Measurements from ENCODE around the gene NRDE2. TPM values are rescaled to one million over a fixed set of nuclear protein-coding genes. Genes with fewer than 3 reads are reported as not detected.

Gene NRDE2
- total and polyA plus RNA-seq, 3 donors from 2014 or later: 16.7 to 34.8 (median 31.3) TPM

GRCh38 chr14:90272523-90272922, 59.2 kb downstream of the NRDE2 start:
- TF ChIP-seq POLR2A (IDR thresholded peaks at IDR 0.05): no peak
- TF ChIP-seq CTCF (IDR thresholded peaks at IDR 0.05): no peak
- no peak overlapping the region for H3K27ac ChIP-seq
- H3K27me3 ChIP-seq: no peaks in the 10 kb centered on the region
- H3K4me1 ChIP-seq: peaks cover 10% of the 10 kb centered on the region
- intact Hi-C loops (cut with DNase I; ENCODE audit: low total_unique reads): no loop called here
- no peaks in the 10 kb centered on the region for H3K9me3 ChIP-seq
- H3K4me3 ChIP-seq: no peak overlapping the region
- H3K36me3 ChIP-seq (ENCODE audit: low read depth, missing control alignments): no peaks in the 10 kb centered on the region
- WGBS, 2 donors: 65 to 74% methylated on average over 9 to 10 of the region's 10 CpGs
- no peak for DNase-seq

GRCh38 chr14:90268420-90268819, 63.3 kb downstream of the NRDE2 start:
- no peak for DNase-seq
- H3K4me1 ChIP-seq: peaks cover 12% of the 10 kb centered on the region
- no peak for TF ChIP-seq CTCF (IDR thresholded peaks at IDR 0.05)
- TF ChIP-seq POLR2A (IDR thresholded peaks at IDR 0.05): no peak
- intact Hi-C loops (cut with DNase I; ENCODE audit: low total_unique reads): no loop called here
- H3K36me3 ChIP-seq (ENCODE audit: low read depth, missing control alignments): no peaks in the 10 kb centered on the region
- peak overlapping the region in 1 of 2 donors; percentile 10 for H3K27ac ChIP-seq
- 81 to 92% methylated on average over 4 of the region's 4 CpGs for WGBS, 2 donors
- H3K9me3 ChIP-seq: no peaks in the 10 kb centered on the region
- no peak overlapping the region for H3K4me3 ChIP-seq
- no peaks in the 10 kb centered on the region for H3K27me3 ChIP-seq

GRCh38 chr14:90266441-90267154, 65.1 kb downstream of the NRDE2 start:
- WGBS, 2 donors: 70 to 73% methylated on average over 6 to 9 of the region's 9 CpGs
- intact Hi-C loops (cut with DNase I; ENCODE audit: low total_unique reads): no loop called here
- no peak for DNase-seq
- peaks cover 12% of the 10 kb centered on the region for H3K4me1 ChIP-seq
- TF ChIP-seq CTCF (IDR thresholded peaks at IDR 0.05) (no peak), POLR2A (IDR thresholded peaks at IDR 0.05) (no peak)
- no peaks in the 10 kb centered on the region for H3K9me3 ChIP-seq
- no peaks in the 10 kb centered on the region for H3K27me3 ChIP-seq
- no peaks in the 10 kb centered on the region for H3K36me3 ChIP-seq (ENCODE audit: low read depth, missing control alignments)
- H3K27ac ChIP-seq: peak overlapping the region; percentile 4 to 36
- H3K4me3 ChIP-seq: no peak overlapping the region

GRCh38 chr14:90263748-90264449, 67.8 kb downstream of the NRDE2 start:
- 76 to 83% methylated on average over 8 of the region's 8 CpGs for WGBS, 2 donors
- TF ChIP-seq CTCF (IDR thresholded peaks at IDR 0.05): no peak
- TF ChIP-seq POLR2A (IDR thresholded peaks at IDR 0.05): no peak
- no peaks in the 10 kb centered on the region for H3K9me3 ChIP-seq
- no peaks in the 10 kb centered on the region for H3K36me3 ChIP-seq (ENCODE audit: low read depth, missing control alignments)
- H3K4me3 ChIP-seq: no peak overlapping the region
- no peaks in the 10 kb centered on the region for H3K27me3 ChIP-seq
- no peak for DNase-seq
- H3K4me1 ChIP-seq: peaks cover 12% of the 10 kb centered on the region
- H3K27ac ChIP-seq: no peak overlapping the region
- intact Hi-C loops (cut with DNase I; ENCODE audit: low total_unique reads): no loop called here
